ENCODE data around the gene GEMIN4.

DNA sequence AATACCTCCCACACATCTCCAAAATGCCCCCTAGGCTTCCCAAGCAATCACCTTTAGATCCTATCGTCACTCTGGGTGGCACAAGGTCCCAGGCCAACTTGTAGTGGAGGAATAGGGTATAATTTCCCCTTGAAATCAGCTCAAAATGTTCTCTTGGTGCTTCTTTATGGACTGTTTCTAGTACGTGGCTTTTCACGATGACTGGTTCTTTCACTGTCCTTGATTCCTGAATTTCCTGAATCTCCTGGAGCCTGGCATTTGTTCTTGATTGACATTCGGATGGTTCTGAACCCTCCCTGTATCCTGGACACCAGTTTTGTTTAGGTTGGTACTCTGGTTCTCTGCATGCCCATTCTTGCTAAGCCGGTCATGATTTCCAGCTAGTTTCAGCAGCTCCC lies 30.5 kb downstream of the GEMIN4 start:
- TF ChIP-seq, protein P1, sequence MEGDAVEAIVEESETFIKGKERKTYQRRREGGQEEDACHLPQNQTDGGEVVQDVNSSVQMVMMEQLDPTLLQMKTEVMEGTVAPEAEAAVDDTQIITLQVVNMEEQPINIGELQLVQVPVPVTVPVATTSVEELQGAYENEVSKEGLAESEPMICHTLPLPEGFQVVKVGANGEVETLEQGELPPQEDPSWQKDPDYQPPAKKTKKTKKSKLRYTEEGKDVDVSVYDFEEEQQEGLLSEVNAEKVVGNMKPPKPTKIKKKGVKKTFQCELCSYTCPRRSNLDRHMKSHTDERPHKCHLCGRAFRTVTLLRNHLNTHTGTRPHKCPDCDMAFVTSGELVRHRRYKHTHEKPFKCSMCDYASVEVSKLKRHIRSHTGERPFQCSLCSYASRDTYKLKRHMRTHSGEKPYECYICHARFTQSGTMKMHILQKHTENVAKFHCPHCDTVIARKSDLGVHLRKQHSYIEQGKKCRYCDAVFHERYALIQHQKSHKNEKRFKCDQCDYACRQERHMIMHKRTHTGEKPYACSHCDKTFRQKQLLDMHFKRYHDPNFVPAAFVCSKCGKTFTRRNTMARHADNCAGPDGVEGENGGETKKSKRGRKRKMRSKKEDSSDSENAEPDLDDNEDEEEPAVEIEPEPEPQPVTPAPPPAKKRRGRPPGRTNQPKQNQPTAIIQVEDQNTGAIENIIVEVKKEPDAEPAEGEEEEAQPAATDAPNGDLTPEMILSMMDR (optimal IDR thresholded peaks at IDR 0.05 in 1 of 3, IDR thresholded peaks at IDR 0.05 in 1 of 3, conservative IDR thresholded peaks at IDR 0.05 in 1 of 3; ENCODE audit: extremely low read depth in 1 of 3, insufficient read depth in 2 of 3, low read length in 3 of 3) = no peak
- TF ChIP-seq EZH2 (IDR thresholded peaks at IDR 0.05; ENCODE audit: low read length) = no peak

Measured in keratinocyte (primary cell).